ENCODE measurements around the gene AMT. TPM values are rescaled to one million over a fixed set of nuclear protein-coding genes. Genes with fewer than 3 reads are reported as not detected.

AMT gene
- total RNA-seq, 1 experiment from 2014 or later, result 1.3 TPM

GRCh38 chr3:49469037-49469935 lies 47.0 kb upstream of the AMT start:
- no peak for TF ChIP-seq CTCF (conservative IDR thresholded peaks at IDR 0.05; ENCODE audit: low read depth, low read length)
- TF ChIP-seq EZH2 (IDR thresholded peaks at IDR 0.05; ENCODE audit: borderline replicate concordance, low read depth, low read length, poor library complexity, severe bottlenecking), result no peak
- Histone ChIP-seq H3K4me3 (ENCODE audit: low read depth, low read length, poor library complexity, severe bottlenecking) (peak overlapping the region; percentile 76), H3K36me3 (ENCODE audit: insufficient read depth, low read length, poor library complexity, severe bottlenecking) (no peaks in the 10 kb centered on the region), H3K27me3 (replicated peaks; ENCODE audit: insufficient read depth, low read depth, low read length, poor library complexity) (no peaks in the 10 kb centered on the region), H3K9me3 (ENCODE audit: low read depth, low read length, poor library complexity, severe bottlenecking) (no peaks in the 10 kb centered on the region), H3K27ac (ENCODE audit: low read depth, low read length, poor library complexity, severe bottlenecking) (peak overlapping the region; percentile 59), H3K4me1 (ENCODE audit: insufficient read depth, low read length, poor library complexity, severe bottlenecking) (no peaks in the 10 kb centered on the region)
- peak; percentile 47 for DNase-seq (ENCODE audit: low spot score)
- intact Hi-C loops (cut with micrococcal nuclease; ENCODE audit: unreplicated experiment), result no loop called here
- ChIA-PET CTCF (interaction anchor here (0.6 kb wide), 1 partner anchor 21 kb away, joined by 3 read pairs; no protein-coding TSS in a partner anchor), POLR2A (ENCODE audit: low non-redundant PET) (no interaction called here)
- BruUV-seq (replicated peaks), result no TSS peak

DNA sequence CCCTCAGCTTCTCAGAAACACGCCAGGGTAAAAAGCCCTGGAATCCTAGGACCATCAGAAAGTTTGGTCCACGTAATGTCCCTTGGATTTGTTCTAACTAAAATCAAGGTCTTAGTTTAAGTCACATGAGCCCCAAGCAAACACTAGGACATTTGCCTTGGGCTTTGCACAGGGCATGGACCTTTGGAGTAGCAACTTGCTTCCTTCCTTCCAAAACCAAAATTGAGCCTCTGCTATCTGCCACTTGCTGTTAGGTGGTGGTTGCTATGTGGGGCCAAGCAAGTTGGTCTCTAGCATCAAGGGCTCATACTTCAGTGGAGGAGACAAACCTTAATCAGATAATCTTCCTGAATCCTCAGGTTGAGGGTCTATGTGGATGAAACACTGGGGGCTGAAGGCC lies 43.8 kb upstream of the AMT start:
- H3K4me1 ChIP-seq (ENCODE audit: insufficient read depth, low read length, poor library complexity, severe bottlenecking), result no peaks in the 10 kb centered on the region
- H3K36me3 ChIP-seq (ENCODE audit: insufficient read depth, low read length, poor library complexity, severe bottlenecking), result no peaks in the 10 kb centered on the region
- intact Hi-C loops (cut with micrococcal nuclease; ENCODE audit: unreplicated experiment), result no loop called here
- H3K4me3 ChIP-seq (ENCODE audit: low read depth, low read length, poor library complexity, severe bottlenecking), result no peak overlapping the region
- no peak for DNase-seq (ENCODE audit: low spot score)
- no peaks in the 10 kb centered on the region for H3K9me3 ChIP-seq (ENCODE audit: low read depth, low read length, poor library complexity, severe bottlenecking)
- no peaks in the 10 kb centered on the region for H3K27me3 ChIP-seq (replicated peaks; ENCODE audit: insufficient read depth, low read depth, low read length, poor library complexity)
- ChIA-PET CTCF (no interaction called here), POLR2A (ENCODE audit: low non-redundant PET) (interaction anchor here (0.5 kb wide), 1 partner anchor 179 kb away, joined by 4 read pairs; no protein-coding TSS in a partner anchor)
- no peak overlapping the region for H3K27ac ChIP-seq (ENCODE audit: low read depth, low read length, poor library complexity, severe bottlenecking)
- BruUV-seq (replicated peaks), result no TSS peak
- TF ChIP-seq CTCF (conservative IDR thresholded peaks at IDR 0.05; ENCODE audit: low read depth, low read length) (no peak), EZH2 (IDR thresholded peaks at IDR 0.05; ENCODE audit: borderline replicate concordance, low read depth, low read length, poor library complexity, severe bottlenecking) (no peak)

GRCh38 chr3:49465270-49466034 lies 43.2 kb upstream of the AMT start:
- no peaks in the 10 kb centered on the region for H3K9me3 ChIP-seq (ENCODE audit: low read depth, low read length, poor library complexity, severe bottlenecking)
- no peak for DNase-seq (ENCODE audit: low spot score)

More at GRCh38 chr3:49465270-49466034, 43.2 kb upstream of the AMT start:
- intact Hi-C loops (cut with micrococcal nuclease; ENCODE audit: unreplicated experiment), result no loop called here
- H3K36me3 ChIP-seq (ENCODE audit: insufficient read depth, low read length, poor library complexity, severe bottlenecking), result no peaks in the 10 kb centered on the region
- BruUV-seq (replicated peaks), result no TSS peak
- no peaks in the 10 kb centered on the region for H3K27me3 ChIP-seq (replicated peaks; ENCODE audit: insufficient read depth, low read depth, low read length, poor library complexity)
- H3K4me1 ChIP-seq (ENCODE audit: insufficient read depth, low read length, poor library complexity, severe bottlenecking), result no peaks in the 10 kb centered on the region
- no peak overlapping the region for H3K27ac ChIP-seq (ENCODE audit: low read depth, low read length, poor library complexity, severe bottlenecking)
- ChIA-PET CTCF (no interaction called here), POLR2A (ENCODE audit: low non-redundant PET) (interaction anchor here (0.5 kb wide), 1 partner anchor 178 kb away, joined by 4 read pairs; no protein-coding TSS in a partner anchor)
- no peak overlapping the region for H3K4me3 ChIP-seq (ENCODE audit: low read depth, low read length, poor library complexity, severe bottlenecking)
- TF ChIP-seq CTCF (conservative IDR thresholded peaks at IDR 0.05; ENCODE audit: low read depth, low read length), result no peak
- TF ChIP-seq EZH2 (IDR thresholded peaks at IDR 0.05; ENCODE audit: borderline replicate concordance, low read depth, low read length, poor library complexity, severe bottlenecking), result no peak

All from A673 (cell line).